HG03135 (cell line): ENCODE data around the gene DOK5.
"Not testable (repeated sequence)": the region's sequence is repeated elsewhere in the genome, so short reads cannot be mapped to it uniquely, and the experiment has no call there.

Source experiments
- ATAC-seq: cut with Tn5 transposase; IDR thresholded peaks from one replicate; pipeline ENCODE4 v1.9.1; 2021; ENCODE audit warnings: mild to moderate bottlenecking, moderate library complexity; ENCODE audit not compliant: unreplicated experiment

Gene DOK5

DNA sequence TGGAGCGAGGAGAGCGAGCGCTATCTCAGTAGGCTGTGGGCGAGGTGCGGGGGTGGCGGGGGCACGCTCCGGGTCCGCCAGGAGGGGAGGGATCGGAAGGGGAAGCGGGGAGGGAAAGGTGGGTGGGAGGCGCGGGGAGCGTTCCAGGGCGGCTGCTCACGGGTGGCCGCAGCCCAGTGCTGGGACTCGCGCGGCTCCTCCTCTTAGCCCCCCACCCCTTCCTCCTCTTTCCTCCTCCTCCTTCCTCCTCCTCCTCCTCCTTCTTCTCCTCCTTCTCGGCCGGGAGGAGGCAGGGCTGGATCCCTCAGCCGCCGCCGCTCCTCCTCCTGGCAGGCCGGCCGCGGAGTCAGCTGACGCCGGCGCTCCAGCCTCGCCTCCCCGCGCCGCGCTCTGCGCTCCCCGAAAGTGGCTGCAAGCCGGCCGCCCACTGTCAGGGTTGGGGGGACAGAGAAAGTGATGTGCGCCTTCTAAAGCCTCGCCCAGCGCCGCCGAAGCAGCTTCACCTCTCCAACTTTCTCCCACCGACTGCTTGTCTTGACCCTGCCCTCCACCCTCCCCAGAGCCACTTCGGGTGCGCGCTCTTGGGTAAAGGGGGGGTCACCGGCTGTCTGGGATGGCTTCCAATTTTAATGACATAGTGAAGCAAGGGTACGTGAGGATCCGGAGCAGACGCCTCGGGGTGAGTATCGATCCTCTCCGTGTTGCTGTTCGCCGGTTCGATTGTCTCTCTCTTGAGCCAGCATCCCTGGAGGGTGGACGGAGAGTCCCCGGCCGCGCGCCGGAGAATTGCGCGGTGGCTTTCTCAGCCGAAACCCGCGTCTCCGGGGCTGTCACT, at the start of gene DOK5:
TSS of gene DOK5 (plus strand) at position 260 of the 835 bp plus-strand sequence. CDS start at position 614, 354 bp downstream.
- ATAC-seq, result no peak

DNA sequence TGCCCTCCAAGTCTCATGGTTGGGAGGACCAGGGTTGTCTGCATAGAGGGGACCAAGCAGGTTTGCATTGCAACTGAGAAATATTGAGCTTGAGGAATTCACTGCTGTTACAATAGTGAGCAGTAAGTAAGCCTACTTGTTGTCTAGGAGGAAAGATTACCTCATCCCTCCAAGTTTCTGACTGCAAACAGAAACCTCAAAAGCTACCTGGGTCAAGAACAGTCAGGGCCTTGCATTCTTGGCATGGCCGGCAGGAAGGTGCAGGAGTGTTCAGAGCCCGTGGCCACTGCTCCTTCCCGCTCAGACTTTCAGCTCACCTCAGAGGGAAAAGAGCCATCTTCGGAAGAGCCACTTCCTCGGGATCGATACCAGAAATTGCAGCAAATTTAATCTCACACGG, 46.0 kb upstream of the DOK5 start:
- no peak for ATAC-seq

- no peak for ATAC-seq
Measured at GRCh38 chr20:54431156-54431944, 44.0 kb upstream of the DOK5 start.

GRCh38 chr20:54432966-54433365, 42.4 kb upstream of the DOK5 start:
- no peak for ATAC-seq

GRCh38 chr20:54433636-54434035, 41.8 kb upstream of the DOK5 start:
- no peak for ATAC-seq

DNA sequence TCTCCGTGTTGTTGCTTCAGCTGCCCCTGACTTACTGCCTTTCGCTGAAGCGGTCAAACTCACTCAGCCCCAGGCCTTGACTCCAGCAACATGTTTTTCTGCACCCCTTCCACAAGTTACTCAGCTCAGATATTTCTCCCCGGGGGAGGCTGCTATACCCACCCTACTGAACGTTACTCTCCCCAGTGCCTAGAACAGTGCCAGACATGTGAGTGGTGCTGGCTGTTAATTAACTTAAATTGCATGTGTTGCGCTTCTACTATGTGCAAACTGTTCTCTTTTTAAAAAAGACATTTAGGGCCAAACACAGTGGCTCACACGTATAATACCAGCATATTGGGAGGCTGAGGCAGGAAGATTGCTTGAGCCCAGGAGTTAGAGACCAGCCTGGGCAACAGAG, 41.2 kb upstream of the DOK5 start:
- ATAC-seq, result no peak

- ATAC-seq, result no peak
Measured at GRCh38 chr20:54435015-54435414, 40.4 kb upstream of the DOK5 start.

DNA sequence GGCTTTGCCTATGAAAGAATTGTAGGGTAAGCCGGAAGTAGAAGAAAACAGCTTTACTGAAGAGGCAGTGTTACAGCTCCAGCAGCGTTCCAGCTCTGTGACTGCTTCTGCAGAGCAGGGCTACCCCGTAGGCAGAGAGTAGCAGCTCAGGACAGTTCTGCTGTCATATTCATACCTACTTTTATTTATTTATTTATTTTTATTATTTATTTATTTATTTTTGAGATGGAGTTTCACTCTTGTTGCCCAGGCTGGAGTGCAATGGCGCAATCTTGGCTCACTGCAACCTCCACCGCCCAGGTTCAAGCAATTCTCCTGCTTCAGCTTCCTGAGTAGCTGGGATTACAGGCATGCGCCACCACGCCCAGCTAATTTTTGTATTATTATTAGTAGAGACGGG, 39.0 kb upstream of the DOK5 start:
- not testable (repeated sequence) for ATAC-seq

DNA sequence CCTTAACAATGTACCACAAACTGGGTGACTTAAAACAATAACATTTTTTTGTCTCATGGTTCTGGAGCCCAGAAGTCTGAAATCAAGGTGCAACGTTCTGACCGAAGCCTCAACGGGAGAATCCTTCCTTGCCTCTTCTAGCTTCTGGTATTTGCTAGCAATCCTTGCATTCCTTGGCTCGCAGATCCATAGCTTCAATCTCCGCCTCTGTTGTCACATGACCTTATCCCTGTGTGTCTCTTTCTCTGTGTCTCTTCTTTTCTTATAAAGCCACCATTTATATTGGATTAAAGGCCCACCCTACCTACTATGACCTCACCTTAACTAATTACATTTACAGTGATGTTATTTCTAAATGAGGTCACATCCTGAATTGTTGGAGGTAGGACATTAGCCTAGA, 37.2 kb upstream of the DOK5 start:
- no peak for ATAC-seq

GRCh38 chr20:54450207-54450606, 25.2 kb upstream of the DOK5 start:
- ATAC-seq, result no peak

- ATAC-seq, result no peak
Measured at GRCh38 chr20:54451171-54451570, 24.2 kb upstream of the DOK5 start.

DNA sequence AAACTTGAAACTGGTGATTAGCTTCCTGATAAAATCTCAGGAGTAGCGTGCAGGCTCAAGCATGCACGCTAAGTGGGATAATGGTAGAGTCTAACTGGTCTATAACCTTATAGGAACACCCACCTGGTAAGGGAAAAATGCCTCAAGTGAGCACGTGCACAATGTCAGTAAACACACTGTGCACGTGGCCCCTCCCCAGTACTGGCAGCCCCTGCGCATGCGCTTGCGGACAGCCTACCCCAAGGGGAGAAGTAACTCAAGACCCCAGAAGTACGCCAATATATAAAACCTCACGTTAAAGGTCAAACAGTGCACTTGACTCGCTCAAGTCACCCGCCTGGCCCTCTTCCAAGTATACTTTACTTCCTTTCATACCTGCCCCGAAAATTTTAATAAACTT, 23.1 kb upstream of the DOK5 start:
- ATAC-seq, result no peak

- no peak for ATAC-seq
Measured at GRCh38 chr20:54454982-54455381, 20.4 kb upstream of the DOK5 start.

DNA sequence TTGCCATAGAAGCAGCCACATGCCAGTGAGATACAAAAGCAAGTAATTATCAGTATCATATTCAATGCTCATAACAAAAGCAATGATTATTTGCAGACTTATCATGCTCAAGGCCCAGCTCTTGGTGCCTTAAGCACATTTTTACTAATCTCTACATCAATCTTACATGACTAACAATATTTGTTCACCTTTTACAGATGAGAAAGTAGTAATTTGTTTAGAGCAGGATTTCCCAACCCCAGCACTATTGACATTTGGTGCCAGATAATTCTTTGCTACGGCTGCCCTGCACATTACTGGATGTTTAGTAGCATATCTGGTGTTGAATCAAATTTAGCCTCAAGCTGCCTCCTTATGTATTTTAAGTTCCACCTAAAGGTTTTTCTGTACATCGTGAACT, 19.0 kb upstream of the DOK5 start:
- no peak for ATAC-seq

DNA sequence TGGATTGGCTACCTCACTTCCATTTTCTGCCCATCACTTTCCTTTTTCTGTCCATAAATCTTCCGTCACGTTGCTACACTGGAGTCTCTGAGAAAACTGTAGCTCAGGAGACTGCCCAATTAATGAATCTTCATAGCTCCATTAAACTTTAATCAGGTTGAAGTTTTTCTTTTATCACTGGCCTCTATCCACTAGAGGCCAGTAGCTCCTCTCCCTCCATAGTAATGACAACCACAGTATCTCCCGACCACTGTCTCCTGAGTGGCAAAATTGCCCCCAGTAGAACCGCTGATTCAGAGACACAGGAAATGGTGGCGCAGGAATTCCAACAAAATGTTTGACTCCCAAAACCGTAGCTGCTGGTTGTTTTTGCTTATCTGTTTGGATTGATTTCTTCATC, 18.4 kb upstream of the DOK5 start:
- no peak for ATAC-seq

DNA sequence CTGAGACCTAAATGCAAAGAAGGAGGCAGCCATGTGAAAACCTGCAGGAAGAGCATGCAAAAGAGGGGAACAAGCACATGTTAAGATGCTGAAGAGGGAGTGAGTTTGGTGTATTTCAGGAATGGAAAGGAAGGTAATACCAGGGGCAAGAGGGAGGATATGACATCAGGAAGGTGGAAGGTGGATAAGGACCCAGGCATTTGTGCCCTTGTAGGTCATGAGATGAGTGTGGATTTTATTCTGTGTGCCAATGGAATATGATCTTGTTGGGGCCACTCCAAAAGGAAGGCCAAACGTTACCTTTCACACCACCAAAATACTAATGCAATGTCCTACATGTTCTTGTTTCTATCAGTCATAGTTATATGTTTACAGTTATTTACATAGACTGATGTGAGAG, 17.2 kb upstream of the DOK5 start:
- ATAC-seq, result no peak

DNA sequence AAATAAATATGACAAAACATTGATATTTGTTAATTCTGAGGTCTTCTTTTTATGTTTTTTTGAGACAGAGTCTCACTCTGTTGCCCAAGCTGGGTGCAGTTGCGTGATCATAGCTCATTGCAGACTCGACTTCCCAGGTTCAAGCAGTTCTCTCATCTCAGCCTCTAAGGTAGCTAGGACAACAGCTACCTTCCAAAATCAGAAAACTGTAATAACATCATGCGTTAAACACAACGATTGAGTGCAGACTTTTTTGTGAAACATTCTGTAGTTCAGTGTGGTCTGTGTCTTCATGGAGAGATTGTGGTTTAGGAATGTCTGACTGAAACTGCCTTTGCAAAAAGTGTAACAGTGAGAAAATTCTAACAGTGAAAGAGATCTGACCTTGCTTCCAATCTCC, 16.1 kb upstream of the DOK5 start:
- no peak for ATAC-seq

DNA sequence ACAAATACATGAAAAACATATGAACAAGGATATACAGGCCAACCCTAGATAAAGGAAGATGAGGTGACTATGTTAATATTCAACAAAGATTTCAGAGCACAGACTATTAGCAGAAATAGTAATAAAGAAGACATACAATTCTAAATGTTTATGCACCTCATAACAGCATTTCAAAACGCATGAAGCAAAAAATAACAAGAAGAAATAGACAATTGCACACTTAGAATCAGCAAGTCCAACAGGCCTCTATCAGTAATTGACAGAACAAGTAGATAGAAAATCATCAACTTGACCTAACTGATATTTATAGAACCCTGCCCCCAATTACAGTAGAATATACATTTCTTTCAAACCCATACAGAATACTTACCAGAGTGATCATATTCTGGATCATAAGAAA, 11.4 kb upstream of the DOK5 start:
- ATAC-seq, result no peak

DNA sequence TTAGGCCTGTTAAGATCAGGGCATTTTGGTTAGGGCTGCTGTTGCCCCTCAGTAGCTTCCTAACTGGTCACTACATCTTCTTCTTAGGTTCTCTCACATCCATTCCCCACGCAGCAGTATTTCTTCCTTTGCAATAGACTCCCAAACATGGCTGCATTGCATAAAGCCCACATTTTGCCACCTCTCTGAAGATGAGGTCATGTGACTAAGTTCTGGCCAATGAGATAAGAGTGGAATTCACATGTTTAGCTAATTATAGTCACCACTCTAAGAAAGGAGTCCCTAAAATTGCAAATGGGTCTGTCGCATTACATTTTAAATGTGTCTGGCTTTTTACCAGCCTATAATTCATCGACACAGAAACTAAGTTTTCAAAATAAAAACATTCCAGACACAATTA, 9.3 kb upstream of the DOK5 start:
- ATAC-seq, result no peak

DNA sequence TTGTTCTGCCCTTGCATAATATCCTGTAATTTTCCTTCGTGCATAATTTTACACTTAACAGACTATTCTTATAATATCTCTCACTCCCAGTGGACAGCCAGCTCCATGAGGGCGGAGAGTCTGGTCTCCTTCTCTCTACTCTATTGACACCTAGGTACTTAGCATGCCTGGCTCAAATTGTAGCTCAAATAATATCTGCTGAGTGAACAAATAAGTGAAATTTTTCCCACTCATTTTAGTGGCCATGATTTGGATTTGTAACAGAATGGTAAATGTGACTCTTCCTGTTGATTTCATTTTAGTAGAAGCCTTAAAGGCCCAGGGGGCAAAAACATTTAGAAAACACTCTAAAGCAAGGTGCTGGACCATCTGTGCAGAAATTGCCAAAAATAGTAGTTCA, 7.8 kb upstream of the DOK5 start:
- no peak for ATAC-seq

DNA sequence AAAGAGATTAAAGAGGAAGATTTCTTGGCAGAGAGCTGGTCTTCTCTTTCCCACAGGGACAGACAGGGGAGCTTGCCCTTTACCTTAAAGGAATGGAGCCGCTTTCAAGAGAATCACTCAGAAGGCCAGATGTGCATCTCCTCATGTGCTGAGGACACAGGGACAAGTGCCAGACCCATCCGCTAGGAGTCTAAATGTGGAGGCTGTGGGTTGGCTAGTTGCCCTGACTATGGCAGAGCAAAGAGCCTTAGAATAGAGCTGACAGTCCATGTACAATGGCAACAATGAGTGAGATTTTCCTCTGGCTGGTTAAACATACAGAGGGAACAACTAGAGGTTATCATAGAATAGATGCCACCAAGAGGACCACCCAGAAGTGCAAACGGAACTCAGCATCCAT, 7.3 kb upstream of the DOK5 start:
- no peak for ATAC-seq

- ATAC-seq, result no peak
Measured at GRCh38 chr20:54469293-54469692, 6.1 kb upstream of the DOK5 start.
